ENCODE data around the gene EIF4G3.

The EIF4G3 gene

DNA sequence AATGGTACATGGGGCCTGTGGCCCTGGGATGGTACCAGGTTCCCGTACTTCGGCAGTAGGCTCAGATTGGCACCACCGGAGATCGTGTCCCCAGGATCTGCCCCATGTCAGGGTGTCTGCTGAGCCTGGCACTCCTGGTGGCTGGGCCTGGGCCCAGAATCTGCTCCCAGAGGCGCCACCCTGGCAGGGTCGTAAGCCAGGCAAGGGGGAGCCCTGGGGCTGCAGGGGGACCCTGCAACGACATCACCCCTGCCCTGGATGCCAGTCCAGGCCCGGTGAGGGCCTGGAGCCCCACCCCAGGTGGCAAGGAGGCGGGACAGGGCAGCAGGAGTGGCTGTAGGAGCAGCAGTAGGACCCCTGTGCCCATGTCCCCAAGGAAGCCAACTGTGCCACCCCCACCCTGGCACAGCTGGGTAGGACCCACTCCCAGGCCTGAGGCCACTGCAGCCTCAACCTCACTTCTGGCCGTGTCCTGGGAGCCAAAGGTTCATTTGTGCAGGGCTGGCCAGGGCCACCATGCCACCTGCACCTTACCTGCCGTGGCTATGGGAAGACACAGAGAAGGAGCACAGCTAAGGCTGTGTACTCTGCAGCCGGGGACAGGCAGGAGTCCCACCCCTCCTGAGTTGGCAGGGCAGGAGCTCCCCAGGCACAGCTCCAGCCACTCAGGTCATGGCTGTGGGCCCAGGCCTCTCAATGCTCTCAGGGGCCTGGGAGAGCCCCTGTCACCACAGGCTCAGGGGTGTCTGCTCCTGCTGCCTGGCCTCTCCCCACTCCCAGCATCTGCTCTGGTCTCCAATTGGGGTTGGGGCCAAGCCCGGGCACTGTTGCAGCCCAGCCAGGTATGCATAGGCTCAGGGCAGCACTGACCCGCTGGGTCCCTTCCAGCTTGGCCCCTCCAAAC lies 141.7 kb downstream of the EIF4G3 start:
- Histone ChIP-seq H3K14ac (ENCODE audit: low read length in 2 of 2) (peak overlapping the region in 1 of 2 experiments; percentile 83), H2BK12ac (ENCODE audit: low read length in 2 of 2) (peak overlapping the region in 1 of 2 experiments; percentile 2), H3K27me3 (ENCODE audit: control insufficient read depth in 1 of 2, insufficient read depth in 1 of 2, low read length in 2 of 2) (no peaks in the 10 kb centered on the region), H3K4ac (ENCODE audit: low read depth in 1 of 2, low read length in 2 of 2) (no peak overlapping the region), H3K9me3 (ENCODE audit: control insufficient read depth, low read length) (no peaks in the 10 kb centered on the region), H3K23ac (ENCODE audit: low read length in 2 of 2) (peak overlapping the region in 1 of 2 experiments; percentile 50), H2BK120ac (ENCODE audit: low read depth, low read length) (no peak overlapping the region), H3K27ac (ENCODE audit: low read length, poor library complexity, severe bottlenecking) (no peak overlapping the region), H3K4me1 (ENCODE audit: control insufficient read depth, insufficient read depth, low read depth, low read length) (peaks cover 12% of the 10 kb centered on the region), H2AK5ac (ENCODE audit: low read length, severe bottlenecking) (peak overlapping the region; percentile 53), H2BK15ac (ENCODE audit: low read depth, poor library complexity, severe bottlenecking) (no peak overlapping the region), H3K36me3 (ENCODE audit: control insufficient read depth in 1 of 2, insufficient read depth in 2 of 2, low read depth in 1 of 2, low read length in 2 of 2) (peaks cover 0 to 11% of the 10 kb centered on the region in 2 experiments), H2AFZ (ENCODE audit: low read depth, low read length) (no peak overlapping the region), H3K79me1 (replicated peaks; ENCODE audit: low read length, poor library complexity, severe bottlenecking) (peaks cover 24% of the 10 kb centered on the region), H4K8ac (ENCODE audit: low read length) (no peak overlapping the region), H3K4me3 (ENCODE audit: insufficient read depth in 1 of 2, low read depth in 1 of 2, low read length in 2 of 2) (no peak overlapping the region), H3K18ac (ENCODE audit: low read depth in 1 of 2, low read length in 2 of 2) (peak overlapping the region in 1 of 2 experiments; percentile 25), H3K9ac (ENCODE audit: low read length) (no peak overlapping the region), H3K4me2 (ENCODE audit: low read length, poor library complexity, severe bottlenecking) (no peak overlapping the region), H2BK5ac (ENCODE audit: low read depth, low read length, poor library complexity, severe bottlenecking) (no peak overlapping the region), H4K91ac (ENCODE audit: low read length) (no peak overlapping the region)
- WGBS, result 90% methylated on average over 14 of the region's 14 CpGs
- DNase-seq, result no peak

DNA sequence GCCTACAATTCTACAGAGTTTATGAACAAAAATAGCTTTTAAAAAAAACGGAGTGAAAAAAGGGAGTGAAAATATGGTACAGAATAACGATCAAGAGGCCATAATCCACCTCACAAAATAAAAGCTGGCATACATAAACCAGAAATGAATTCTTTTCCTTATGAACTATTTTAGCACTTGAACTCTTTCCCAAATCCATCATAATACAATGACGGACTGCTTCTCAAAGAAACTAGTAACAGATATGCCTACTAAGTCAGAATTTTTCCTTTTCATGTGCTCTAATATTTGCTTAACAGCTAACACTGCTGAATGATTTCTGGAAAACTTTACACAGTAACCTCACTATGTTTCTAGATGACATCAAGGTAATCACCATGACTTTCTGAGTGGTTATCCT lies 144.0 kb downstream of the EIF4G3 start:
- Histone ChIP-seq H2BK15ac (ENCODE audit: low read depth, poor library complexity, severe bottlenecking) (no peak overlapping the region), H3K14ac (ENCODE audit: low read length in 2 of 2) (no peak overlapping the region)

DNA sequence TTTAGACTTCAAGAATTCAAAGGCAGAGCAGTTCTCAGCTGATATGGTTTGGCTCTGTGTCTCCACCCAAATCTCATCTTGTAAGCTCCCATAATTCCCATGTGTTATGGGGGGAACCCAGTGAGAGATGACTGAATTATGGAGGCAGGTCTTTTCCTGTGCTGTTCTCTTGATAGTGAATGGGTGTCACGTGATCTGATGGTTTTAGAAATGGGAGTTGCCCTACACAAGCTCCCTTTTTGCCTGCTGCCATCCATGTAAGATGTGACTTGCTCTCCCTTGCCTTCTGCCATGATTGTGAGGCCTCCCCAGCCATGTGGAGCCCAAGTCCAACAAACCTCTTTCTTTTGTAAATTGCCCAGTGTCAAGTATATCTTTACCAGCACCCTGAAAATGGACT lies 146.5 kb downstream of the EIF4G3 start:
- Histone ChIP-seq H4K8ac (ENCODE audit: low read length) (no peak overlapping the region), H3K14ac (ENCODE audit: low read length in 2 of 2) (no peak overlapping the region), H3K4ac (ENCODE audit: low read depth in 1 of 2, low read length in 2 of 2) (no peak overlapping the region), H3K4me2 (ENCODE audit: low read length, poor library complexity, severe bottlenecking) (no peak overlapping the region), H3K4me1 (ENCODE audit: control insufficient read depth, insufficient read depth, low read depth, low read length) (peaks cover 12% of the 10 kb centered on the region), H2AK5ac (ENCODE audit: low read length, severe bottlenecking) (no peak overlapping the region), H3K9ac (ENCODE audit: low read length) (no peak overlapping the region), H3K27me3 (ENCODE audit: control insufficient read depth in 1 of 2, insufficient read depth in 1 of 2, low read length in 2 of 2) (no peaks in the 10 kb centered on the region), H3K23ac (ENCODE audit: low read length in 2 of 2) (no peak overlapping the region), H3K27ac (ENCODE audit: low read length, poor library complexity, severe bottlenecking) (no peak overlapping the region), H2AFZ (ENCODE audit: low read depth, low read length) (no peak overlapping the region), H3K18ac (ENCODE audit: low read depth in 1 of 2, low read length in 2 of 2) (no peak overlapping the region), H3K4me3 (ENCODE audit: insufficient read depth in 1 of 2, low read depth in 1 of 2, low read length in 2 of 2) (no peak overlapping the region), H3K9me3 (ENCODE audit: control insufficient read depth, low read length) (no peaks in the 10 kb centered on the region), H2BK120ac (ENCODE audit: low read depth, low read length) (no peak overlapping the region), H2BK15ac (ENCODE audit: low read depth, poor library complexity, severe bottlenecking) (no peak overlapping the region), H2BK5ac (ENCODE audit: low read depth, low read length, poor library complexity, severe bottlenecking) (no peak overlapping the region), H4K91ac (ENCODE audit: low read length) (no peak overlapping the region), H3K36me3 (ENCODE audit: control insufficient read depth in 1 of 2, insufficient read depth in 2 of 2, low read depth in 1 of 2, low read length in 2 of 2) (peaks cover 0 to 11% of the 10 kb centered on the region in 2 experiments), H3K79me1 (replicated peaks; ENCODE audit: low read length, poor library complexity, severe bottlenecking) (peaks cover 20% of the 10 kb centered on the region), H2BK12ac (ENCODE audit: low read length in 2 of 2) (no peak overlapping the region)
- WGBS, result 92% methylated on average over 1 of the region's 1 CpG
- no peak for DNase-seq

More for the DNA sequence above, 144.0 kb downstream of the EIF4G3 start:
- no peaks in the 10 kb centered on the region for H3K27me3 ChIP-seq (ENCODE audit: control insufficient read depth in 1 of 2, insufficient read depth in 1 of 2, low read length in 2 of 2)
- no peak overlapping the region for H2AK5ac ChIP-seq (ENCODE audit: low read length, severe bottlenecking)
- no peak overlapping the region for H2BK12ac ChIP-seq (ENCODE audit: low read length in 2 of 2)
- H2BK120ac ChIP-seq (ENCODE audit: low read depth, low read length), result no peak overlapping the region
- no peak overlapping the region for H3K18ac ChIP-seq (ENCODE audit: low read depth in 1 of 2, low read length in 2 of 2)
- peaks cover 15% of the 10 kb centered on the region for H3K4me1 ChIP-seq (ENCODE audit: control insufficient read depth, insufficient read depth, low read depth, low read length)
- WGBS, result 95% methylated on average over 2 of the region's 3 CpGs
- no peak overlapping the region for H3K4me2 ChIP-seq (ENCODE audit: low read length, poor library complexity, severe bottlenecking)
- no peak overlapping the region for H3K4me3 ChIP-seq (ENCODE audit: insufficient read depth in 1 of 2, low read depth in 1 of 2, low read length in 2 of 2)
- peaks cover 27% of the 10 kb centered on the region for H3K79me1 ChIP-seq (replicated peaks; ENCODE audit: low read length, poor library complexity, severe bottlenecking)
- H2BK5ac ChIP-seq (ENCODE audit: low read depth, low read length, poor library complexity, severe bottlenecking), result no peak overlapping the region
- no peak overlapping the region for H3K23ac ChIP-seq (ENCODE audit: low read length in 2 of 2)
- no peak overlapping the region for H3K27ac ChIP-seq (ENCODE audit: low read length, poor library complexity, severe bottlenecking)
- H3K9me3 ChIP-seq (ENCODE audit: control insufficient read depth, low read length), result no peaks in the 10 kb centered on the region
- H3K36me3 ChIP-seq (ENCODE audit: control insufficient read depth in 1 of 2, insufficient read depth in 2 of 2, low read depth in 1 of 2, low read length in 2 of 2), result peaks cover 0 to 14% of the 10 kb centered on the region in 2 experiments
- no peak overlapping the region for H3K9ac ChIP-seq (ENCODE audit: low read length)
- no peak overlapping the region for H2AFZ ChIP-seq (ENCODE audit: low read depth, low read length)
- no peak overlapping the region for H4K91ac ChIP-seq (ENCODE audit: low read length)
- DNase-seq, result no peak
- no peak overlapping the region for H3K4ac ChIP-seq (ENCODE audit: low read depth in 1 of 2, low read length in 2 of 2)
- no peak overlapping the region for H4K8ac ChIP-seq (ENCODE audit: low read length)

DNA sequence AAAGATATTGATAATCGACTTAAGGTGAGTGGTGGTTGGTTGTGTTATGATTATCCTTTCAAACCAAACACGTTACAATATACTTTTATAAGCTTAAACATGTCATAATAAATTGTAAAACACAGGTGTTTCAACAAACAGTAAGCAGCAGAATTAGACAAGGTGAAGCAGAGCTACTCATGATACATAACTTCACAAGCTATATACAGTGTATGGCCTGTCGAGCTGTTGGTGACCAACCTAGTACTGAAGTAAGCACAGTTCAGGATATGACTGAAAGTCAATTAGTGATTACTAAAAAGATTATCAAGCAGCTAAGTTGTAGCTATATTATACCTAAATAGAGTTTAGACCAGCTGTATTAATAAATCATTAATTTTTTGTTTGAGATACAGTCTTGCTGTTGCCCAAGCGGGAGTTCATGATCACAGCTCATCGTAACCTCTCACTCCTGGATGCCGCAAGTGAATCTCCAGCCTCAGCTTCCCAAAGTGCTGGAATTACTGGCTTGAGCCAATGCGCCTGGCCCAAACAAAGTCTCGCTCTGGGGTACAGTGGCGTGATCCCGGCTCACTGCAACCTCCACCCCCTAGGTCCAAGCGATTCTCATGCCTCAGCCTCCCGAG lies 148.1 kb downstream of the EIF4G3 start:
- no peak overlapping the region for H2BK15ac ChIP-seq (ENCODE audit: low read depth, poor library complexity, severe bottlenecking)
- H2BK120ac ChIP-seq (ENCODE audit: low read depth, low read length), result no peak overlapping the region
- H3K18ac ChIP-seq (ENCODE audit: low read depth in 1 of 2, low read length in 2 of 2), result no peak overlapping the region
- H3K27ac ChIP-seq (ENCODE audit: low read length, poor library complexity, severe bottlenecking), result no peak overlapping the region
- no peak overlapping the region for H2BK12ac ChIP-seq (ENCODE audit: low read length in 2 of 2)
- no peak overlapping the region for H2AFZ ChIP-seq (ENCODE audit: low read depth, low read length)
- H3K4ac ChIP-seq (ENCODE audit: low read depth in 1 of 2, low read length in 2 of 2), result no peak overlapping the region
- no peak overlapping the region for H3K4me2 ChIP-seq (ENCODE audit: low read length, poor library complexity, severe bottlenecking)
- H2AK5ac ChIP-seq (ENCODE audit: low read length, severe bottlenecking), result no peak overlapping the region
- peaks cover 0 to 4% of the 10 kb centered on the region in 2 experiments for H3K36me3 ChIP-seq (ENCODE audit: control insufficient read depth in 1 of 2, insufficient read depth in 2 of 2, low read depth in 1 of 2, low read length in 2 of 2)
- H3K9me3 ChIP-seq (ENCODE audit: control insufficient read depth, low read length), result no peaks in the 10 kb centered on the region
- no peak overlapping the region for H3K23ac ChIP-seq (ENCODE audit: low read length in 2 of 2)
- no peak overlapping the region for H3K4me3 ChIP-seq (ENCODE audit: insufficient read depth in 1 of 2, low read depth in 1 of 2, low read length in 2 of 2)
- H4K91ac ChIP-seq (ENCODE audit: low read length), result no peak overlapping the region
- no peak overlapping the region for H3K14ac ChIP-seq (ENCODE audit: low read length in 2 of 2)
- peaks cover 14% of the 10 kb centered on the region for H3K79me1 ChIP-seq (replicated peaks; ENCODE audit: low read length, poor library complexity, severe bottlenecking)
- 99% methylated on average over 7 of the region's 12 CpGs for WGBS
- no peak overlapping the region for H4K8ac ChIP-seq (ENCODE audit: low read length)
- H3K4me1 ChIP-seq (ENCODE audit: control insufficient read depth, insufficient read depth, low read depth, low read length), result peaks cover 5% of the 10 kb centered on the region
- DNase-seq, result no peak
- H2BK5ac ChIP-seq (ENCODE audit: low read depth, low read length, poor library complexity, severe bottlenecking), result no peak overlapping the region
- no peaks in the 10 kb centered on the region for H3K27me3 ChIP-seq (ENCODE audit: control insufficient read depth in 1 of 2, insufficient read depth in 1 of 2, low read length in 2 of 2)
- H3K9ac ChIP-seq (ENCODE audit: low read length), result no peak overlapping the region

All from mesenchymal stem cell (in vitro differentiated cells and primary cell).